Activated CD4-positive, CD25-positive, alpha-beta regulatory T cell treated with anti-CD3 and anti-CD28 coated beads, Interleukin-2, amount 50 U/mL, for 24 hours (primary cell): ENCODE measurements around the gene MB21D2.
"Not testable (repeated sequence)": the region's sequence is repeated elsewhere in the genome, so short reads cannot be mapped to it uniquely, and the experiment has no call there.

Experiments used
- ATAC-seq, 2 donors: fragments of 150-1000 bp; cut with Tn5 transposase; one replicate each; pipeline ENCODE4 v1.10.0; 2021; ENCODE audit warnings: mild to moderate bottlenecking in 1 of 2, moderate library complexity in 1 of 2

MB21D2 gene

GRCh38 chr3:192801985-192802384, 115.7 kb downstream of the MB21D2 start:
- no peak for ATAC-seq

- ATAC-seq, result no peak
These were observed 117.9 kb downstream of the MB21D2 start for GRCh38 chr3:192799721-192800120.

- no peak for ATAC-seq
These were observed 122.6 kb downstream of the MB21D2 start for GRCh38 chr3:192795021-192795420.

- ATAC-seq, result no peak
These were observed 123.4 kb downstream of the MB21D2 start for GRCh38 chr3:192794216-192794615.

GRCh38 chr3:192788816-192789515, 128.7 kb downstream of the MB21D2 start:
- not testable (repeated sequence) for ATAC-seq

GRCh38 chr3:192778508-192778907, 139.1 kb downstream of the MB21D2 start:
- ATAC-seq, result no peak

- ATAC-seq, result not testable (repeated sequence)
These were observed 143.3 kb downstream of the MB21D2 start for GRCh38 chr3:192774341-192774740.

- ATAC-seq, result no peak
These were observed 145.3 kb downstream of the MB21D2 start for GRCh38 chr3:192772240-192772894.

- ATAC-seq, result no peak
These were observed 159.0 kb downstream of the MB21D2 start for GRCh38 chr3:192758654-192759053.

- ATAC-seq, result no peak
These were observed 166.5 kb downstream of the MB21D2 start for GRCh38 chr3:192751148-192751547.

GRCh38 chr3:192750201-192750600, 167.5 kb downstream of the MB21D2 start:
- no peak for ATAC-seq

- ATAC-seq, result no peak
These were observed 169.9 kb downstream of the MB21D2 start for GRCh38 chr3:192747746-192748145.

- ATAC-seq, result no peak
These were observed 170.5 kb downstream of the MB21D2 start for GRCh38 chr3:192747145-192747544.
